GM23338 (cell line): Measurements from ENCODE around the gene AURKAIP1. TPM values are rescaled to one million over a fixed set of nuclear protein-coding genes. Genes with fewer than 3 reads are reported as not detected.
A peak's percentile ranks its signal among the peaks of the same experiment; 100 is the strongest.

Experiments
- ATAC-seq: fragments of 200-7000 bp; cut with Tn5 transposase; 3 replicates; pipeline ENCODE4 v1.9.1; 2020
- DNase-seq: peaks from one replicate; pipeline ENCODE4 v3.0.0-alpha.2; 2015; ENCODE audit warnings: low spot score
- H2AFZ ChIP-seq: fragments of 200-600 bp; sonication (generic); 2 replicates; pipeline ENCODE4 v1.8.0; 2016; ENCODE audit warnings: antibody characterized with exemption, mild to moderate bottlenecking, moderate library complexity
- H3F3A ChIP-seq: fragments of 200-600 bp; sonication (generic); replicated peaks from 2 replicates; pipeline ENCODE4 v1.8.0; 2017; ENCODE audit warnings: antibody characterized with exemption, mixed run types, low read depth
- H3K27ac ChIP-seq: fragments of 200-600 bp; sonication (generic); 2 replicates; pipeline ENCODE4 v1.6.1; 2016; ENCODE audit warnings: low read depth
- H3K27me3 ChIP-seq: fragments of 200-600 bp; sonication (generic); 2 replicates; pipeline ENCODE4 v1.8.0; 2016; ENCODE audit warnings: mild to moderate bottlenecking, mixed run types, moderate library complexity; ENCODE audit not compliant: insufficient read depth
- H3K36me3 ChIP-seq: fragments of 200-600 bp; sonication (generic); 2 replicates; pipeline ENCODE4 v1.8.0; 2016; ENCODE audit warnings: mild to moderate bottlenecking; ENCODE audit not compliant: insufficient read depth
- H3K4me1 ChIP-seq: fragments of 200-600 bp; sonication (generic); 2 replicates; pipeline ENCODE4 v1.8.0; 2016; ENCODE audit warnings: mild to moderate bottlenecking, moderate library complexity; ENCODE audit not compliant: insufficient read depth
- H3K4me2 ChIP-seq: fragments of 200-600 bp; sonication (generic); 2 replicates; pipeline ENCODE4 v1.7.1; 2017; ENCODE audit warnings: mixed run types
- H3K4me3 ChIP-seq: fragments of 200-600 bp; sonication (generic); 2 replicates; pipeline ENCODE4 v1.6.1; 2016; ENCODE audit warnings: mixed run types
- H3K79me2 ChIP-seq: fragments of 200-600 bp; sonication (generic); replicated peaks from 2 replicates; pipeline ENCODE4 v1.8.0; 2017; ENCODE audit warnings: mild to moderate bottlenecking; ENCODE audit not compliant: insufficient read depth
- H3K9me2 ChIP-seq: fragments of 200-600 bp; sonication (generic); 2 replicates; pipeline ENCODE4 v1.8.0; 2017; ENCODE audit not compliant: insufficient read depth
- H4K20me1 ChIP-seq: fragments of 200-600 bp; sonication (generic); replicated peaks from 2 replicates; pipeline ENCODE4 v1.8.0; 2017; ENCODE audit warnings: mild to moderate bottlenecking; ENCODE audit not compliant: insufficient read depth
- H3K27ac Mint-ChIP-seq: 2 replicates; pipeline ENCODE4 v1.8.0; 2020; ENCODE audit warnings: inconsistent platforms, mild to moderate bottlenecking, moderate library complexity, mixed read lengths
- H3K27me3 Mint-ChIP-seq: 3 replicates; pipeline ENCODE4 v1.8.0; 2022; ENCODE audit warnings: low read depth, mild to moderate bottlenecking, moderate library complexity, mixed read lengths, inconsistent platforms; ENCODE audit not compliant: insufficient read depth, poor library complexity
- H3K36me3 Mint-ChIP-seq: 3 replicates; pipeline ENCODE4 v1.8.0; 2021; ENCODE audit warnings: low read depth, mild to moderate bottlenecking, inconsistent platforms, moderate library complexity, mixed read lengths
- H3K4me1 Mint-ChIP-seq: 3 replicates; pipeline ENCODE4 v1.8.0; 2020; ENCODE audit warnings: mild to moderate bottlenecking, inconsistent platforms, mixed read lengths
- H3K4me3 Mint-ChIP-seq: 3 replicates; pipeline ENCODE4 v1.8.0; 2021; ENCODE audit warnings: moderate library complexity, mild to moderate bottlenecking, inconsistent platforms, mixed read lengths
- H3K9me3 Mint-ChIP-seq: 3 replicates; pipeline ENCODE4 v1.8.0; 2020; ENCODE audit warnings: moderate library complexity, mild to moderate bottlenecking, inconsistent platforms, mixed read lengths
- CTCF ChIP-seq, 2 experiments: fragments of 200-600 bp in 1 of 2; sonication (generic) in 1 of 2; conservative IDR thresholded peaks; 2 replicates each; pipeline versions ENCODE4 v1.5.1 to v1.6.1; 2016 to 2017; ENCODE audit warnings: antibody characterized with exemption in 2 of 2, low read depth in 2 of 2, mild to moderate bottlenecking in 2 of 2, moderate library complexity in 1 of 2
- EZH2 ChIP-seq: fragments of 200-600 bp; sonication (generic); IDR thresholded peaks from one replicate; pipeline ENCODE4 v1.8.0; 2017; ENCODE audit warnings: antibody characterized with exemption, mild to moderate bottlenecking, low read depth; ENCODE audit not compliant: unreplicated experiment
- JUNB ChIP-seq: IDR thresholded peaks from one replicate; pipeline ENCODE4 v1.6.1; 2016; ENCODE audit warnings: antibody characterized with exemption; ENCODE audit not compliant: unreplicated experiment
- NANOG ChIP-seq: IDR thresholded peaks from 2 replicates; pipeline ENCODE4 v1.6.1; 2016; ENCODE audit warnings: antibody characterized with exemption, borderline replicate concordance
- POLR2AphosphoS5 ChIP-seq: IDR thresholded peaks from 2 replicates; pipeline ENCODE4 v1.6.1; 2016; ENCODE audit warnings: antibody characterized with exemption, low read depth
- polyA plus RNA-seq: library from polyadenylated mRNA; unstranded; fragments of >200 nt; fragmentation: Nextera tagmentation; extraction: Ambion mirVana; gene quantifications from 2 replicates; pipeline ENCODE4 v1.2.1, GENCODE V29; 2016
- total RNA-seq: library from RNA; depleted of rRNA; stranded (reverse); fragments of >200 nt; shearing (Covaris generic); gene quantifications from 2 replicates; pipeline ENCODE4 v1.2.3, GENCODE V29; 2014

The AURKAIP1 gene
- total and polyA plus RNA-seq, 2 experiments from 2014 or later: 167 to 355 TPM

GRCh38 chr1:1354271-1355247 lies 20.4 kb downstream of the AURKAIP1 start:
- DNase-seq: no peak
- Histone ChIP-seq H3K4me3 (peak overlapping the region; percentile 69), H4K20me1 (no peaks in the 10 kb centered on the region; the same call in 1 of the 2 replicates), H3K36me3 (no peaks in the 10 kb centered on the region), H2AFZ (no peak overlapping the region), H3K27me3 (peaks cover 28% of the 10 kb centered on the region), H3K4me2 (peak overlapping the region; percentile 90), H3K79me2 (no peaks in the 10 kb centered on the region), H3K27ac (no peak overlapping the region), H3K4me1 (peaks cover 32% of the 10 kb centered on the region), H3F3A (peaks cover 25% of the 10 kb centered on the region), H3K9me2 (no peaks in the 10 kb centered on the region)
- Mint-ChIP-seq H3K27ac (no peak overlapping the region), H3K9me3 (no peaks in the 10 kb centered on the region), H3K27me3 (peaks cover 39% of the 10 kb centered on the region), H3K36me3 (no peaks in the 10 kb centered on the region), H3K4me1 (peaks cover 27% of the 10 kb centered on the region), H3K4me3 (peak overlapping the region; percentile 74)
- ATAC-seq: no peak
- TF ChIP-seq JUNB: no peak
- no peak for TF ChIP-seq NANOG
- TF ChIP-seq EZH2: peak; percentile 53

GRCh38 chr1:1353389-1354151 lies 21.4 kb downstream of the AURKAIP1 start:
- ATAC-seq (peak; percentile 39), DNase-seq (peak; percentile 80)
- peaks cover 31% of the 10 kb centered on the region for H3K4me1 ChIP-seq
- Mint-ChIP-seq H3K27ac (no peak overlapping the region), H3K4me3 (peak overlapping the region; percentile 74), H3K4me1 (peaks cover 23% of the 10 kb centered on the region), H3K27me3 (peaks cover 34% of the 10 kb centered on the region), H3K36me3 (no peaks in the 10 kb centered on the region), H3K9me3 (no peaks in the 10 kb centered on the region)
- no peaks in the 10 kb centered on the region for H3K36me3 ChIP-seq
- H3K4me2 ChIP-seq: peak overlapping the region; percentile 90
- no peak overlapping the region for H2AFZ ChIP-seq
- no peak overlapping the region for H3K27ac ChIP-seq
- peaks cover 28% of the 10 kb centered on the region for H3K27me3 ChIP-seq
- H4K20me1 ChIP-seq: no peaks in the 10 kb centered on the region; the same call in 1 of the 2 replicates
- peaks cover 25% of the 10 kb centered on the region for H3F3A ChIP-seq
- H3K79me2 ChIP-seq: no peaks in the 10 kb centered on the region
- TF ChIP-seq POLR2AphosphoS5 (peak; percentile 35; the same call in 1 of the 2 replicates), CTCF (conservative IDR thresholded peaks at IDR 0.05; ENCODE audit: low read depth in 2 of 2) (no peak)
- H3K4me3 ChIP-seq: peak overlapping the region; percentile 69
- H3K9me2 ChIP-seq: no peaks in the 10 kb centered on the region
